ENCODE results near the gene TSR3.

The TSR3 gene

DNA sequence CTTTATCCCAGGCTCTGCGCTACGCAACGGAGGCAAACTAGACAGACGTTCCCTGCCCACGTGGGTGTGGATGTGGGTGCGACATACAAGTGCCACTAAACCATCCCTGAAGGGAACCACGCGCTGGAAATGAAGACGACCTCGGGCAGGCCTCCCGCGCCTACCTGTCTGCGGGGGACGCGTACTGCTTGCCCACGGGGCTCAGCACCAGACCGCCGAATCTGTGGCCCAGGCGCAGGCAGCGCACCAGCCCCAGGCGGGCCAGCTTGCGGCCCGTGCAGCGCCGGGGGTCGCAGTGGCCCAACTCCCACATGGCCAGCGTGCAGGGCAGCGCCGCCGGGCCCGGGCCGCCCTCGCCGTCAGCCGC, 480 bp downstream of the TSR3 start:
- DNase-seq (ENCODE audit: low read depth) = no peak

DNA sequence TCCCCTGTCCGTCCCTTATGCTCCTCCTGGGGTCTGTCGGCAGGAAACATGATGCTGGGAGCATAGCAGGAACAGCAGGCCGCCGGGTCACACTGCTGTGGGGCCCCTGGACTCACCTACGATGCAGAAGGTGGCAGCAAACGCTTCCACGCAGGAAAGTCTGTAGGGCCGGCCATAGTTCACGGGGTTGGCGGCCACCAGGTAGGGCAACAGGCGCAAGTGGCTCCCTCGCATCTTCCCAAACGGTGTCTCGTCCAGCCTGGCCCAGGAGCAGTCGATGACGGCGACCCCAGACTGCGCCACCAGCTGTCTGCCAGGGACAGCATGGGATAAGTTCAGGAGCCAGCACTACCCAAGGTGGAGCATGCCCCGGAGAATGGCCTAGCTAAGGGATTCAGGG, 987 bp downstream of the TSR3 start:
- no peak for DNase-seq (ENCODE audit: low read depth)

DNA sequence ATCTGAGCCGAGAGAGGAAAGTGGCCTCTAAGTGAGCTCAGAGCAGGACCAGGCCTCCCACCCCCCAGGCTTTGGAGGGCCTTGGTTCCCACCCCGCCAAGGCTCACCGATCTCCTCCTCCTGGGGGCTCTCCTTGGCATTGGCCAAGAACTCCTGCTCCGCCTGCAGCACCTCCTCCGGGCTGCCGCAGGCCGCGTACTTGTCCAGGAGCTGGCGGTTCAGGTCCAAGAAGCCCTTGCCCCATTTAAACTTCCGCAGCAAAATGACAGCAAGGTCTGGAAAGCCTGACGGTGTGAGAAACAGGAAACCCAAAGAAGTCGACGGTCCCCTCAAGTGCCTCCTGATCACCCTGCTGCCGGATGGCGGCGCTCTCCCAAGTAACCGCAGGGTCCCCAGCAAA, 1.7 kb downstream of the TSR3 start:
- DNase-seq (ENCODE audit: low read depth) = no peak

DNA sequence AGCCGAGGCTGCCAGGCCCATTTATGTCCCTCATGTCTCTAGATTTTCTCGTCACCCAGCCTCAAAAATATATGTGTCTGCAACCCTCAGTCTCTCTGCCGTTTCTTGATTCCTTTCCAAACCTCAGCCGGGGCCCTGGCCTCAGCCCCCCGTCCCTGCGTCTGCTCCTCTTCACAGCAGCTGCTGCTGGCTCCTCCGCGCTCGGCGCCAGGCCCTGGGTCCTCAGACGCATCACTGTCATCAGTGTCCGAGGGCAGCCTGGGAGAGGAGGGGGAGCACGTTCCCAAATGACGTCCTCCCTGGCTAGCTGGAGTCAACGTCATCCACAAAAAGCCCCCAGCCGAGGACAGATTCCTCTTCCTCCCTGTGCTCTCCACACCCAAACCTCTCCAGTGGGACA, 2.3 kb downstream of the TSR3 start:
- DNase-seq (ENCODE audit: low read depth) = no peak

DNA sequence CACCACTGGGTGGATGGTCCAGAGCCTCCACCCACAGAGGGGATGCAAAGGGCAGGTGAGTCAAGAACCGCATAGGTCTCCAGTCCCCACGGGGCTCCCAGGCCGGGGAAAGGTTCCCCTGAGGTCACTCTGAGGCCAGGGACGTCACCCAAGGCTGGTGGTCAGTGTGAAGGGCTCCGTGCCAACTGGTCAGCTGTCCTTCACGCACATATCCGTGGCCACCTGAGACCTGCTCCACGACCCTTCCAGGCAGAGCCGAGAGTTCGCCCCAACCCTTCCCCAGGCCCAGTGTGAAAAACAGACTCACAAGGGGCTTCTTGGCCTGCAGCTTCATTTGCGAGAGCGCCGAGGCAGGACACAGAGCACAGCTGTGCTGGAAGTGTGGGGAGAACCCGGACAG, 2.8 kb downstream of the TSR3 start:
- no peak for DNase-seq (ENCODE audit: low read depth)

DNA sequence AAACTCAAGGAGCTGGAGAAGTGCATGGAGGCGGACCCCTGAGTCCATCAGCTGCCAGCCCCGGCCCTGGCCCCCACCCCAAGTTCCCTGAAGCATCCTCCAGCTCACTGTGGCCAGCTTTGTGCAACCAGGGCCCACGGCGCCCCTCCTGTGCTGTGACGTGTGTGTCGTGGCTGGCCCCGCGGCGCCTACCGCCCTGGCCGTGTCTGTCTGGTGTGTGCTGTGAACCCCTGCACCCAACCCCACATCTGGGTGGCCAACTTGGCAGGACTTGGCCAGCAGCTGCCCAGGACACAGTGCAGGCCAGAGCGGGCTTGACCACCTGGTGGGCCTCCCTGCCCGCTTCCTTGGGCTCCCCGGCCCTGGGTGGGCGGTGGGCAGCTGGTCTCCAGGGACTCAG, 3.2 kb downstream of the TSR3 start:
- no peak for DNase-seq (ENCODE audit: low read depth)

DNA sequence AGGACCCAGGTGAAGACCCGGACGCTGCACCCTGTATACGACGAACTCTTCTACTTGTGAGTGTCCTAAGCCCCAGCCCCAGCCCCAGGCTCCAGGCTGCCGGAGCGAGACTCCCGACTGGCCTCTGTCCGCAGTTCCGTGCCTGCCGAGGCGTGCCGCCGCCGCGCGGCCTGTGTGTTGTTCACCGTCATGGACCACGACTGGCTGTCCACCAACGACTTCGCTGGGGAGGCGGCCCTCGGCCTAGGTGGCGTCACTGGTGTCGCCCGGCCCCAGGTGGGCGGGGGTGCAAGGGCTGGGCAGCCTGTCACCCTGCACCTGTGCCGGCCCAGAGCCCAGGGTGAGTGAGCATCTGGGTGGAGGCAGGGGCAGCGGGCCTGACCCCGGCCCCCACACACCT, 3.7 kb downstream of the TSR3 start:
- DNase-seq (ENCODE audit: low read depth) = no peak

DNA sequence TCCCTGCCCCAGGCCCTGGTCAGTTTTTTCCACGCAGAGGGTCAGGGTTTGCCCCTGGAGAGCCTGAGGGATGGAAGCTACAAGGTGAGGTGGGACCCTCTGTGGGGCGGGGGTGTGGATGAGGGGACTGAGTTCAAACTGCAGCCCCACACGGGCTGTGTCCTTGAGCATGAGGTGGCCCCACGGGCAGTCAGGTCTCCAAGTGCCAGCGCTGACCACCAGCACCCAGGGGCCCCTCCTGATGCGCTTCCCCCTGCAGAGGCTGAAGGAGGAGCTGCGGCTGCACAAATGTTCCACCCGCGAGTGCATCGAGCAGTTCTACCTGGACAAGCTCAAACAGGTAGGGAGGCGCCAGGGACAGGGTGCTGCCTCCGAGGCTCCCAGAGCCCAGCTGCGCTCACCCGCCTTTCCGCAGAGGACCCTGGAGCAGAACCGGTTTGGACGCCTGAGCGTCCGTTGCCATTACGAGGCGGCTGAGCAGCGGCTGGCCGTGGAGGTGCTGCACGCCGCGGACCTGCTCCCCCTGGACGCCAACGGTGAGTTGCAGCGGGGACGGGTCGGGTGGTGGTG, 4.3 kb downstream of the TSR3 start:
- no peak for DNase-seq (ENCODE audit: low read depth)

DNA sequence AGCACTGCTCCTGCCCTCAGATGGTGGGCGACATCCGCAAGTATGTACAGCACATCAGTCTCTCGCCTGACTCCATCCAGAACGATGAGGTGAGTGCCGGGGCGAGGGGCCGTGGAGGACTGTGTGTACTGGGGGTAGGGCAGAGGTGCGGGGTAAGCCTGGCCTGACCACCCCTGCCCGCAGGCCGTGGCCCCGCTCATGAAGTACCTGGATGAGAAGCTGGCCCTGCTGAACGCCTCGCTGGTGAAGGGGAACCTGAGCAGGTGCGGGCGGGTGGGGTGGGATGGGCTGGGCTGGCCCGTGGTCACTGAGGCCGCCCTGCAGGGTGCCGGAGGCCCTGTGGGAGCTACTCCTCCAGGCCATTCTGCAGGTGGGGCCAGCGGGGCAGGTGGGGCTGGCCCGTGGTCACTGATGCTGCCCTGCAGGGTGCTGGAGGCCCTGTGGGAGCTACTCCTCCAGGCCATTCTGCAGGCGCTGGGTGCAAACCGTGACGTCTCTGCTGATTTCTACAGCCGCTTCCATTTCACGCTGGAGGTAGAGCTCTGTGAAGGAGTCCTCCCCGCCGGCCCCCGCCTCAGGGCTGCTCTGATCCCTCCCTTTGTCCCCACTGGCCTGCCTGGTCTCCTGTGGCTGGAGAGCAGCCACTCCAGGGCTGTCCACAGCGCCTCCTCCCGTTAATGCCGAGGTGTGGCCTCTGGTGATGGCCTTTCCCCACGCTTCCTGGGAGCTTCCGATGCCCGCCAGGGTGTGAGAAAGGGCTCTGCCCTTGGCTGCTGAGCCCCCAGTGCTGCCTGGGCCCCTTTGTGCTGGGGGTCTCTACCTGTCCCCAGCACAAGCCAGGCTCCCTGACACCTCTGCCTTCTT, 5.0 kb downstream of the TSR3 start:
- no peak for DNase-seq (ENCODE audit: low read depth)

DNA sequence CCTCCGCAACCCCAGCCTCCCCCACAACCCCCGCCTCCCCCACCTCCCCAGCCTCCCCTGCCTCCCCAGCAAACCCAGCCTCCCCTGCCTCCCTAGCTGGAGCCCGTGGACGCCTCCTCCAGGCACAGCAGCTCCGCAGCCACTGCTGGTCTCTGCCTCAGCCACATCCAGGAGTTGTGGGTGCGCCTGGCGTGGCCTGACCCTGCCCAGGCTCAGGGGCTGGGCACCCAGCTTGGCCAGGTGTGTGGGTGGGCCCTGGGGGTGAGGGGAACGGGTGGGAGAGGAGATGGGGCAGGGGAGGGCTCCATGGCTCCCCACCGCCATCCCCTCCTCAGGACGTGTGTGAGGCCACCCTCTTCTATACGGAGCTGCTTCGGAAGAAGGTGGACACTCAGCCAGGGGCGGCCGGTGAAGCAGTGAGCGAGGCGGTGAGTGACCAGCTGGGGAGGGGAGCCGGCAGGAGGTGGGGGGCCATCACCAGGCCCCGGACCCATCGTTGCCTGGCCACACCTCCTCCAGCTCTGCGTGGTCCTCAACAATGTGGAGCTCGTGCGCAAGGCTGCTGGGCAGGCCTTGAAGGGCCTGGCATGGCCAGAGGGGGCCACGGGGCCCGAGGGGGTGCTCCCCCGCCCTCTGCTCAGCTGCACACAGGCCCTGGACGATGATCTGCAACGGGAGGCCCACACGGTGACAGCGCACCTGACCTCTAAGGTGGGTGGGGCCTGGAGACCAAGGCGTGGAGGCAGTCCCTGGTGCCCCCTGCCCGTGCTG, 5.8 kb downstream of the TSR3 start:
- no peak for DNase-seq (ENCODE audit: low read depth)

DNA sequence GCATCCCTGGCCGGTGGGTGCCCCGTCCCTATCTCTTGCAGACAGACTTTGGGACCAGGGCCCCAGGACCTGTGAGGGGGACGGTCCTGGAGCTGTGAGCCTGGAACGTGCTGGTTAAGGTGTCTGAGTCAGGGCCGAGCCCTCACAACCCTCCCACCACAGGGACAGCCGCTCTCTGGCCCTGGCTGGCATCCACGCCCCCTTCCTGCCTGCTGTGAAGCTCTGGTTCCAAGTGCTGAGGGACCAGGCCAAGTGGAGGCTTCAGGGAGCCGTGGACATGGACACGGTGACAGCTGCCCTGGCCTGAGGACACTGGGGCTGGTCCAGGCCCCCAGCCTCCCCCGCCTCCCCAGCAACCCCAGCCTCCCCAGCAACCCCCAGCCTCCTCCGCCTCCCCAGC, 6.6 kb downstream of the TSR3 start:
- no peak for DNase-seq (ENCODE audit: low read depth)

DNA sequence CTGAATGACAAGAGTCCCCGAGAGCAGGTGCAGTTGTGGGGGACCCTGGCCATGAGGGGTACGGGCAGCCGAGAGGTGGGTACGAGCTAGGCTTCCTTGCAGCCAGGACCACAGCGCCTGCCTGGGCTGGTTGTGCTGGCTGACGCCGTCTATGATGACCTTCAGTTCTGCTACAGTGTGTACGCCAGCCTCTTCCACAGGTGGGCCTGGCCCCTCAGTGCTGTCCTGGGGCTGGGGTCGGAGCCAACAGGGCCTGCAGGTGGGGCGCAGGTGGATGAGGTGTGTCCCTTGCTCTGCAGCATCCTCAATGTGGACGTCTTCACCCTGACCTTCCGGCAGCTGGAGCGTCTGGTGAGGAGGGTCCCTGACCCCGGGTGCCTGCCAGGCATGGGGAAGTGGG, 7.2 kb downstream of the TSR3 start:
- no peak for DNase-seq (ENCODE audit: low read depth)

DNA sequence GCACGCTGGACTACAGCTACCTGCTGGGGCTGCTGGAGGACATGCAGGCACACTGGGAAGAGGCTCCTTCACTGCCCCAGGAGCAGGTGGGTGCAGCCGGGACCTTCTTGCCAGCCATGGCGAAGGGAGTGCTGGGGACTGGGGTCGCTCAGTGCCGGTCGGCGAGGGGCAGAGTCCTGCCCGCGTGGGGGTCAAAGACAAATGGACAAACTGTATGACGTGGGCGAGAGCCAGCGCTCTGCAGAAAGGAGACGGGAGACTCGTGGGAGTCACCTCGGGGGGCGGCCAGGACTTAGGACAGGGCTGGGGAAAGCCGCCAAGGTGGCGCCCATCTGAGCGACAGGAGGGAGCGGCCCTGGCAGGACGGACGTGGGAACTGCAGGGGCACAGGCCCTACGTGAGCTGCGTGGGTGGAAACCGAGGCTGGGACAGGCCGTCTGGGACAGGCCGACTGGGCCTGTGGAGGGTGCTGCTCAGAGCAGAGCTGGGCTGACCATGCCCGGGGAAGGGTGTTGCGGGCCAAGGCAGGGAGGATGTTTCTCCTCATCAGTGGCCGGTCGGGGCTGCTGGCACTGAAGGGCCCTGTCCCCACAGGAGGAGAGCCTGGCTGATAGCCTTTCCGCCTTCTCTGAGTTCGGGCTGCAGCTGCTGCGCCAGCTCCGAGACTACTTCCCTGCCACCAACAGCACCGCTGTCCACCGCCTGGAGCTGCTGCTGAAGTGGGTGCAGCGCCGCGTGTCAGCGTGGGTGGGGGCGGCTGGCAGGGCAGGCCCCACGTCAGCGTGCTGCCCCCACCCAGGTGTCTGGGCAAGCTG, 8.0 kb downstream of the TSR3 start:
- DNase-seq (ENCODE audit: low read depth) = no peak

DNA sequence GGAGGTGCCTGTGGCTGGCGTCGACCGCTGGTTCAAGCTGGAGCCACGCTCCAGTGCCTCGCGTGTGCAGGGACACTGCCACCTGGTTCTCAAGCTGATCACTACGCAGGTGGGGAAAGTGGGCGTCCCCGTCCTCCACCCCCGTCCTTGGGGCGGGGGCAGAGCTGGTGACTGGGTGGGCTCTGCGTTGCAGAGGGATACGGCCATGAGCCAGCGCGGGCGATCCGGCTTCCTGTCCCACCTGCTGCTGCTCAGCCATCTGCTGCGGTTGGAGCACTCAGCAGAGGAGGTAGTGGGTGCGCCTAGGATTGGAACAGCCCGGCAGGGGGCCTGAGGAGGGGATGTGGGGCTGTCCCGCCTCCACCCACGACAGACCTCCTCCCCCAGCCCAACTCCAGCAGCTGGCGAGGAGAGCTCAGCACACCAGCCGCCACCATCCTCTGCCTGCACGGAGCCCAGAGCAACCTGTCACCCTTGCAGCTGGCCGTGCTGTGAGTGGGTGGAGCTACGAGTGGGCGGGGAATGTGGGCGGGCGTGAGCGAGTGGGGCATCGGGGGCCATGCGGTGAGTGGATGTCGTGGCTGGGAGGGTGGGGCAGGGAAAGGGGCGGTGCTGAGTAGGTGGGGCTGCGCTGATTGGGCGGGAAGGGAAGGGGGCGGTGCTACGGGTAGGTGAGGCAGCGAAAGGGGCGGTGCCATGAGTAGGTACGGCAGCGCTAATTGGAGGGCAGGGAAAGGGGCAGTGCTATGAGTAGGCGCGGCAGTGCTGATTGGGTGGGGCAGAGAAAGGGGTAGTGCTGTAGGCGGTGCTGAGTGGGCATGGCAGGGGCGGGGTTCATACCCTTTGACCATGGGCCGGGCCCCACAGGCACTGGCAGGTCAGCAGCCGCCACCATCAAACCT, 8.9 kb downstream of the TSR3 start:
- DNase-seq (ENCODE audit: low read depth) = peak; percentile 62

DNA sequence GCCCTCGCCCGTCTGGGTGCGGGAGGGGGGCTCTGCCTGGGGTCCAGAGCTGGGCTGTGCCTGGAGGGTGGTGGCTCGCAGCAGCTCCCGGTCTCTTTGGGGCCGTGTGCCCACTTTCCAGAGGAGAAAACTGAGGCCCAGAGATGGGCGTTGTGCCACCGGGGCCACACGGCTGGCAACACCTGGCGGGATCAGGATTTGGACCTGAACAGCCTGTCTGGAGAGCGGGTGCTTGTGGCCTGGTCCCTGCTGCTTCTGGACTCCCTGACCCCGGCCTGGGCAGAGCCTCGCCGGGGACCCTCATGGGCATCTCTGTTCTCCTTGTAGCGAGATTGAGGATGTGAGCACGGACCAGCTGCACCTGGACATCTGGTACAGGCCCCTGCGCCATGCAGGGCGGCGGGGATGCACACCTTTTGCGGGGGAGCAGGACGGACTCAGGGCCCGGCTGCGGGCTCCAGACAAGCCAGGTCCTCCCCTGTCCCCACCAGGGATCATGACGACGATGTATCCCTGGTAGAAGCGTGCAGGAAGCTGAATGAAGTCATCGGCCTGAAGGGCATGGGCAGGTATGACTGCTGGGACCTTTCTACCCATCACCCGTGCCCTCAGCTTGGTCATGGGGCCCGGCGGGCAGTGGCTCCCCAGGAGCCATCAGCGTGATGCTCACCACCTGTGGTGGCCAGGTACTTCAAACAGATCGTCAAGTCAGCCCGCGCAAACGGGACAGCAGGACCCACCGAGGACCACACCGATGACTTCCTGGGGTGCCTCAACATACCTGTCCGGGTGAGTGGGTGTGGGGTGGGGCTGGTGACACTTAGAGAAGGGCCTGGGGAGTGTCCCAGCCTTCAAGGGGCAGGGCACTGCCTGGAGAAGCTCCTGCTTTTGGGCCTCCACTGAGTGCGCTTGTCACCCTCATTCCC, 9.9 kb downstream of the TSR3 start:
- DNase-seq (ENCODE audit: low read depth) = no peak

DNA sequence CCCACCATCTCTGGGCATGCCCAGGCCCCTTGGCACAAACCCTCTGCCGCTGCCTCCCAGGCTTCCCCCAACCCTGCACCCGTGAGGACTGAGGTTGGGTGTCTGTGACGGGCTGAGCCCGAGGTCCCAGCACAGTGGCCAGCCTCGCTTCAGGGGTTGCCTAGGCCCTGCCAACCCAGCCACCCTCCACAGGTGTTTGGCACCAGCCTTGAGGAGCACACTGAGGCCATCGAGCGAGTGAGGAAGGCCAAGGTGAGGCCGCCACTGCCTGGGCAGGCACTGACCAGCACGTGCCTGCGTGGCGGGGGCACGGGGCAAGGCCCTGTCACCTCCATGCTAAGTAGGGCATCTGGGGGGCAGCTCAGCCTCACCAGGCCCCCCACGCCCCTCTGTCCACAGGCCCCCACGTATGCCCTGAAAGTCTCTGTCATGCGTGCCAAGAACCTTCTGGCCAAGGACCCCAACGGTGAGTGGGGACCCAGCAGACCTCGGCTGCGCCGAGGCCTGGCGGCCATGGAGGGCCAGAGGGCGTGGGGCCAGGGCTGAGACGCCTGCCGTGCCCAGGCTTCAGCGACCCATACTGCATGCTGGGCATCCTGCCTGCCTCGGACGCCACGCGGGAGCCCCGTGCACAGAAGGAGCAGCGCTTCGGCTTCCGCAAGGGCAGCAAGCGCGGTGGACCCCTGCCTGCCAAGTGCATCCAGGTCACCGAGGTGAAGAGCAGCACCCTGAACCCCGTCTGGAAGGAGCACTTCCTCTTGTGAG, 10.8 kb downstream of the TSR3 start:
- DNase-seq (ENCODE audit: low read depth) = no peak

DNA sequence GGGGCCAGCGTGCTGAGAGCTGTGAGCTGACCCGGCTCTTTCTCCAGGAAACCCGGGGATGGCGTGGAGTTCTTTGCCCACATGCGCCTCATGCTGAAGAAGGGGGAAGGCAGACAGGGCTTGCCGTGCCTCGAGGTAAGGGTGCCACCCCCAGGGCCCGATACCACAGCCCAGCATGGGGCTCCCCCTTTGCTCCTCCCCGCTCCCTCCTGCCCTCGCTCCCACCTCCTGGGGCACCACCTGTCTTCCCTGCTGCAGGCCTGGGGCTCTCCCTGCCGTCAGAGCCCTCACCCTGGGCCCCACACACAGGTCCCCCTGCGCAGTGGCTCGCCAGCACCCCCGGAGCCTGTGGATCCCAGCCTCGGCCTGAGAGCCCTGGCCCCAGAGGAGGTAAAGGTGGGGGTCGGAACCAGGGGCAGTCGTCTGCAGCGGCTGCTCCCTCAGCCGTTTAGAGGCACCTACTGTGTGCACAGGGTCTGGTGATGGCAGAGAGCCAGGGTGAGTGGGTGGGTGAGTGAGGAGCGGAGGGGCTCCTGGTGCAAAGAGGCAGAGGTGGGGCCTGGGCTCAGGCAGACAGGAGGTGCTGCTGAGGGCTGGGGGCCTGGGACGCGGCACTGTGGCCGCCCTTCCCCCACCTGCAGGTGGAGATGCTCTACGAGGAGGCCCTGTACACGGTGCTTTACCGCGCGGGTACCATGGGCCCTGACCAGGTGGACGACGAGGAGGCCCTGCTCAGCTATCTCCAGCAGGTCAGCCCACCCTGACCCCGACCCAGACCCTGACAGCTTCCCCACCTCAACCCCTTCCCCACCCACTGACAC, 12.6 kb downstream of the TSR3 start:
- no peak for DNase-seq (ENCODE audit: low read depth)

DNA sequence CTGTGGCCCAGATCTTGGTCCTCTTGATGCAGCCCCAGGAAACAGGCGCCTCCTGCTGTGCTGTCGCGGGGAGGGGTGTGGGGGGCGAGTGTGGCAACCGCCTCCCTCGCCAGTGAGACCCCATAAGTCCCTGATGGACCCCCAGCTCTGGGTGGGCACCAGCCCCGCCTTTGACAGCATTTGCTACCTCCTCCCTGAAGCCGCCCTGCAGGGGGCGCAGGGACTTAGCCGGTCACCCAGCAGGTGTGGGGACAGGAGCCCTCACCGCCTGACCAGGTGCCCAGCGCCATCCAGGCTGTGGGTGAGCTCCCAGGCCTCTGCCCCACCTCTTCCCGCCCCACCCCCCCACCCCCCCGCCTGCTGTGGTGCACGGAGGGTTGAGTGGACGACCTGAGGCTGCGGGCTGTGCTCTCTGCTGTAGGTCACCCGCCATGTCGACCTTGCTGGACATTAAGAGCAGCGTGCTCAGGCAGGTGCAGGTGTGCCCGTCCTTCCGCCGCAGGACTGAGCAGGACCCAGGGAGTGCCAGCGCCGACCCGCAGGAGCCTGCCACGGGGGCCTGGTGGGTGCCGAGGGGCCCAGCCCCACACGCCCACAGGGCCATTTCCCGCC, 13.5 kb downstream of the TSR3 start:
- DNase-seq (ENCODE audit: low read depth) = no peak

Measured in fibroblast of the conjunctiva (primary cell).